Central memory CD8-positive, alpha-beta T cell (primary cell): ENCODE data around the gene POLD1.

Experiments
- ATAC-seq: fragments of 150-1000 bp; cut with Tn5 transposase; replicated peaks from 2 replicates; pipeline ENCODE4 v1.10.0; 2022; ENCODE audit warnings: mild to moderate bottlenecking, moderate FRiP score, moderate number of reproducible peaks; ENCODE audit not compliant: poor library complexity, severe bottlenecking; ENCODE audit errors: extremely low read depth
- DNase-seq, 2 donors: peaks; one replicate each; pipeline ENCODE4 v3.0.0; 2021; ENCODE audit warnings: low spot score in 2 of 2
- H3K27ac Mint-ChIP-seq: one replicate; pipeline ENCODE4 v1.8.0; 2022; ENCODE audit warnings: low read depth, mild to moderate bottlenecking, moderate library complexity, mixed read lengths
- H3K27me3 Mint-ChIP-seq: one replicate; pipeline ENCODE4 v1.8.0; 2022; ENCODE audit warnings: mixed read lengths
- H3K36me3 Mint-ChIP-seq: one replicate; pipeline ENCODE4 v1.8.0; 2022; ENCODE audit warnings: mild to moderate bottlenecking, moderate library complexity, mixed read lengths; ENCODE audit not compliant: insufficient read depth
- H3K4me1 Mint-ChIP-seq: one replicate; pipeline ENCODE4 v1.8.0; 2022; ENCODE audit warnings: mixed read lengths
- H3K4me3 Mint-ChIP-seq: one replicate; pipeline ENCODE4 v1.8.0; 2022; ENCODE audit warnings: mild to moderate bottlenecking, moderate library complexity, mixed read lengths
- H3K9me3 Mint-ChIP-seq: one replicate; pipeline ENCODE4 v1.8.0; 2022; ENCODE audit warnings: mixed read lengths

Gene POLD1

GRCh38 chr19:50419022-50419579 is 35.0 kb downstream of the POLD1 start:
- Mint-ChIP-seq H3K36me3 (no peaks in the 10 kb centered on the region), H3K4me3 (peak overlapping the region; percentile 1)

GRCh38 chr19:50419580-50420035 is 35.5 kb downstream of the POLD1 start:
- peaks cover 55% of the 10 kb centered on the region for H3K27me3 Mint-ChIP-seq
- peak overlapping the region; percentile 29 for H3K4me3 Mint-ChIP-seq
- ATAC-seq (no peak), DNase-seq (no peak)
- no peaks in the 10 kb centered on the region for H3K9me3 Mint-ChIP-seq
- H3K36me3 Mint-ChIP-seq: no peaks in the 10 kb centered on the region
- peak overlapping the region; percentile 63 for H3K27ac Mint-ChIP-seq
- H3K4me1 Mint-ChIP-seq: peaks cover 13% of the 10 kb centered on the region

More at GRCh38 chr19:50419022-50419579, 35.0 kb downstream of the POLD1 start:
- ATAC-seq (no peak), DNase-seq (no peak)
- peaks cover 13% of the 10 kb centered on the region for H3K4me1 Mint-ChIP-seq
- peaks cover 52% of the 10 kb centered on the region for H3K27me3 Mint-ChIP-seq
- peak overlapping the region; percentile 63 for H3K27ac Mint-ChIP-seq
- H3K9me3 Mint-ChIP-seq: no peaks in the 10 kb centered on the region

- no peaks in the 10 kb centered on the region for H3K36me3 Mint-ChIP-seq
- peaks cover 13% of the 10 kb centered on the region for H3K4me1 Mint-ChIP-seq
- peak overlapping the region; percentile 12 for H3K27ac Mint-ChIP-seq
- ATAC-seq: no peak
- no peak for DNase-seq
- H3K4me3 Mint-ChIP-seq: peak overlapping the region; percentile 29
- no peaks in the 10 kb centered on the region for H3K9me3 Mint-ChIP-seq
- H3K27me3 Mint-ChIP-seq: peaks cover 55% of the 10 kb centered on the region
These were observed 36.0 kb downstream of the POLD1 start for GRCh38 chr19:50420127-50420526.

- no peak overlapping the region for H3K4me3 Mint-ChIP-seq
- peaks cover 13% of the 10 kb centered on the region for H3K4me1 Mint-ChIP-seq
- H3K9me3 Mint-ChIP-seq: no peaks in the 10 kb centered on the region
- no peaks in the 10 kb centered on the region for H3K36me3 Mint-ChIP-seq
- H3K27me3 Mint-ChIP-seq: peaks cover 55% of the 10 kb centered on the region
- DNase-seq (no peak), ATAC-seq (no peak)
- H3K27ac Mint-ChIP-seq: no peak overlapping the region
These were observed 36.7 kb downstream of the POLD1 start for GRCh38 chr19:50420808-50421207.

GRCh38 chr19:50422397-50423278 is 38.5 kb downstream of the POLD1 start:
- no peaks in the 10 kb centered on the region for H3K9me3 Mint-ChIP-seq
- peaks cover 13% of the 10 kb centered on the region for H3K4me1 Mint-ChIP-seq
- no peak for DNase-seq
- H3K4me3 Mint-ChIP-seq: no peak overlapping the region
- no peaks in the 10 kb centered on the region for H3K36me3 Mint-ChIP-seq
- no peak overlapping the region for H3K27ac Mint-ChIP-seq
- H3K27me3 Mint-ChIP-seq: peaks cover 55% of the 10 kb centered on the region
- ATAC-seq: no peak

GRCh38 chr19:50423279-50424113 is 39.3 kb downstream of the POLD1 start:
- peaks cover 1% of the 10 kb centered on the region for H3K36me3 Mint-ChIP-seq
- H3K27me3 Mint-ChIP-seq: peaks cover 55% of the 10 kb centered on the region
- no peaks in the 10 kb centered on the region for H3K9me3 Mint-ChIP-seq
- no peak overlapping the region for H3K27ac Mint-ChIP-seq
- DNase-seq (no peak), ATAC-seq (no peak)
- no peak overlapping the region for H3K4me3 Mint-ChIP-seq
- peaks cover 13% of the 10 kb centered on the region for H3K4me1 Mint-ChIP-seq

- no peak for DNase-seq
- Mint-ChIP-seq H3K27ac (no peak overlapping the region), H3K36me3 (peaks cover 1% of the 10 kb centered on the region), H3K4me3 (no peak overlapping the region), H3K9me3 (no peaks in the 10 kb centered on the region), H3K4me1 (no peaks in the 10 kb centered on the region), H3K27me3 (peaks cover 41% of the 10 kb centered on the region)
- no peak for ATAC-seq
These were observed 41.4 kb downstream of the POLD1 start for GRCh38 chr19:50425581-50425980.

GRCh38 chr19:50427318-50427925 is 43.3 kb downstream of the POLD1 start:
- Mint-ChIP-seq H3K36me3 (peaks cover 9% of the 10 kb centered on the region), H3K4me1 (peaks cover 11% of the 10 kb centered on the region), H3K27ac (no peak overlapping the region), H3K9me3 (no peaks in the 10 kb centered on the region), H3K4me3 (no peak overlapping the region), H3K27me3 (peaks cover 25% of the 10 kb centered on the region)
- ATAC-seq (no peak), DNase-seq (no peak)

GRCh38 chr19:50427997-50428425 is 43.9 kb downstream of the POLD1 start:
- H3K27ac Mint-ChIP-seq: no peak overlapping the region
- peaks cover 9% of the 10 kb centered on the region for H3K36me3 Mint-ChIP-seq
- peaks cover 11% of the 10 kb centered on the region for H3K4me1 Mint-ChIP-seq
- ATAC-seq (peak; percentile 9), DNase-seq (peak in 1 of 2 donors; percentile 15)
- peaks cover 27% of the 10 kb centered on the region for H3K27me3 Mint-ChIP-seq
- no peak overlapping the region for H3K4me3 Mint-ChIP-seq
- H3K9me3 Mint-ChIP-seq: no peaks in the 10 kb centered on the region

GRCh38 chr19:50428772-50429463 is 44.8 kb downstream of the POLD1 start:
- peaks cover 24% of the 10 kb centered on the region for H3K27me3 Mint-ChIP-seq
- no peak overlapping the region for H3K27ac Mint-ChIP-seq

GRCh38 chr19:50430888-50431342 is 46.8 kb downstream of the POLD1 start:
- peaks cover 9% of the 10 kb centered on the region for H3K36me3 Mint-ChIP-seq
- H3K4me1 Mint-ChIP-seq: peaks cover 11% of the 10 kb centered on the region
- ATAC-seq (no peak), DNase-seq (no peak)
- peak overlapping the region; percentile 91 for H3K27ac Mint-ChIP-seq
- H3K27me3 Mint-ChIP-seq: peaks cover 19% of the 10 kb centered on the region
- peak overlapping the region; percentile 84 for H3K4me3 Mint-ChIP-seq
- no peaks in the 10 kb centered on the region for H3K9me3 Mint-ChIP-seq

More at GRCh38 chr19:50428772-50429463, 44.8 kb downstream of the POLD1 start:
- no peak overlapping the region for H3K4me3 Mint-ChIP-seq
- DNase-seq: no peak
- ATAC-seq: no peak
- H3K4me1 Mint-ChIP-seq: peaks cover 11% of the 10 kb centered on the region
- no peaks in the 10 kb centered on the region for H3K9me3 Mint-ChIP-seq
- H3K36me3 Mint-ChIP-seq: peaks cover 9% of the 10 kb centered on the region
